Vagina (tissue), 2 donors: ENCODE results near the gene CYB5B. TPM values are rescaled to one million over a fixed set of nuclear protein-coding genes. Genes with fewer than 3 reads are reported as not detected.

Source experiments
- DNase-seq, 2 donors: peaks; one replicate each; pipeline ENCODE4 v3.0.0-alpha.2; 2017; ENCODE audit errors: extremely low spot score in 2 of 2
- H3K27ac ChIP-seq: fragments of 200-600 bp; sonication (generic); one replicate; pipeline ENCODE4 v1.5.1; 2019
- H3K27me3 ChIP-seq: fragments of 200-600 bp; sonication (generic); one replicate; pipeline ENCODE4 v1.5.1; 2019
- H3K36me3 ChIP-seq, 2 donors: fragments of 200-600 bp; sonication (generic); one replicate each; pipeline ENCODE4 v1.5.1; 2017 to 2019
- H3K4me1 ChIP-seq: fragments of 200-600 bp; sonication (generic); one replicate; pipeline ENCODE4 v1.5.1; 2019
- H3K4me3 ChIP-seq, 2 donors: fragments of 200-600 bp; sonication (generic); 1 replicate in 1 of 2; 2 replicates in 1 of 2; pipeline ENCODE4 v1.5.1; 2016 to 2019
- H3K9me3 ChIP-seq: fragments of 200-600 bp; sonication (generic); one replicate; pipeline ENCODE4 v1.5.1; 2019
- POLR2A ChIP-seq, 2 donors: fragments of 450-650 bp; IDR thresholded peaks; one replicate each; pipeline ENCODE4 v1.6.1; 2017; ENCODE audit warnings: antibody characterized with exemption in 2 of 2, mild to moderate bottlenecking in 2 of 2, moderate library complexity in 2 of 2
- POLR2AphosphoS5 ChIP-seq, 2 donors: sonication (generic); formaldehyde crosslinking; IDR thresholded peaks; one replicate each; pipeline ENCODE4 v1.9.0; 2017; ENCODE audit warnings: antibody characterized with exemption in 2 of 2, mild to moderate bottlenecking in 2 of 2, low read depth in 1 of 2; ENCODE audit not compliant: insufficient read depth in 1 of 2
- intact Hi-C: fragments of 100-400 bp; cut with DNase I; formaldehyde crosslinking; loops from one replicate; pipeline ENCODE4 v1.15.1; 2023
- total RNA-seq: library from RNA; depleted of rRNA; stranded (reverse); fragments of >200 nt; gene quantifications from one replicate; pipeline ENCODE4 v1.2.3, GENCODE V29; 2016
- TF ChIP-seq, protein P1 (sequence below), 3 experiments: fragments of 450-650 bp in 2 of 3; fragments of 200-600 bp in 1 of 3; sonication (generic) in 1 of 3; IDR thresholded peaks; one replicate each; pipeline ENCODE4 v1.5.1; 2017 to 2019; ENCODE audit warnings: antibody characterized with exemption in 3 of 3, mild to moderate bottlenecking in 2 of 3, moderate library complexity in 2 of 3

The CYB5B gene
- total RNA-seq, 1 donor from 2014 or later: 37.6 TPM

GRCh38 chr16:69467531-69468204, 43.2 kb downstream of the CYB5B start:
- peaks cover 0 to 9% of the 10 kb centered on the region in 2 donors for H3K36me3 ChIP-seq
- H3K9me3 ChIP-seq: no peaks in the 10 kb centered on the region
- intact Hi-C loops: no loop called here
- no peaks in the 10 kb centered on the region for H3K4me1 ChIP-seq
- TF ChIP-seq POLR2A (IDR thresholded peaks at IDR 0.05) (no peak), POLR2AphosphoS5 (IDR thresholded peaks at IDR 0.05; ENCODE audit: insufficient read depth in 1 of 2, low read depth in 1 of 2) (no peak)
- TF ChIP-seq, protein P1, sequence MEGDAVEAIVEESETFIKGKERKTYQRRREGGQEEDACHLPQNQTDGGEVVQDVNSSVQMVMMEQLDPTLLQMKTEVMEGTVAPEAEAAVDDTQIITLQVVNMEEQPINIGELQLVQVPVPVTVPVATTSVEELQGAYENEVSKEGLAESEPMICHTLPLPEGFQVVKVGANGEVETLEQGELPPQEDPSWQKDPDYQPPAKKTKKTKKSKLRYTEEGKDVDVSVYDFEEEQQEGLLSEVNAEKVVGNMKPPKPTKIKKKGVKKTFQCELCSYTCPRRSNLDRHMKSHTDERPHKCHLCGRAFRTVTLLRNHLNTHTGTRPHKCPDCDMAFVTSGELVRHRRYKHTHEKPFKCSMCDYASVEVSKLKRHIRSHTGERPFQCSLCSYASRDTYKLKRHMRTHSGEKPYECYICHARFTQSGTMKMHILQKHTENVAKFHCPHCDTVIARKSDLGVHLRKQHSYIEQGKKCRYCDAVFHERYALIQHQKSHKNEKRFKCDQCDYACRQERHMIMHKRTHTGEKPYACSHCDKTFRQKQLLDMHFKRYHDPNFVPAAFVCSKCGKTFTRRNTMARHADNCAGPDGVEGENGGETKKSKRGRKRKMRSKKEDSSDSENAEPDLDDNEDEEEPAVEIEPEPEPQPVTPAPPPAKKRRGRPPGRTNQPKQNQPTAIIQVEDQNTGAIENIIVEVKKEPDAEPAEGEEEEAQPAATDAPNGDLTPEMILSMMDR (IDR thresholded peaks at IDR 0.05): no peak
- DNase-seq: no peak
- no peak overlapping the region for H3K4me3 ChIP-seq
- H3K27ac ChIP-seq: no peak overlapping the region
- no peaks in the 10 kb centered on the region for H3K27me3 ChIP-seq

DNA sequence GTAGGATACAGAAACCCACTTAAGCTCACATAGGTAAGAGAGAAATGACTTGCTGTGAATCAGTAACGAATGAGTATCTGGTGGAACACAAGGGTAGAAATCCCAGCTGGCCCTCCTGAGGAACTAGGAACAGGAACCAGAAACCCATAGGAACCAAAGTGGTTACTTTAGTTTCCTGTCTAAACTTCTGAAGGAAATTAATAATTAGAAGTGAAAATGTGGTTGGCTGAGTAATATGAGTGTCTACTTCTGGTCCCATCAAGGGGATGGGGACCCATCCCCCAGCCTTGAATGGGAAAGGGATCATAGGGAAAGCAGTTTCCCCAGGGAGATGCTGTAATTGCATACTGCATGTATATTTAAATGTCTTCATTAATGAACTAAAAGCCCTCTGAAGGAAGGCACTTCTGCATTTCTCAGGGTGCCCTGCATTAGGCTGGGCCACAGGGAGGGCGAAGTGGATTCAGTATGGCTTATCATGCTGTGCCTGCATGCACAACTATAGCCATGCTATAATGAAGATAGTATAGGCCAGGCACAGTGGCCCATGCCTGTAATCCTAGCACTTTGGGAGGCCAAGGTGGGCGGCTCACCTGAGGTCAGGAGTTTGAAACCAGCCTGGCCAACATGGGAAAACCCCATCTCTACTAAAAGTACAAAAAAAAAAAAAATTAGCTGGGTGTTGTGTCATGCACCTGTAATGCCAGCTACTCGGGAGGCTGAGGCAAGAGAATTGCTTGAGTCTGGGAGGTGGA, 45.6 kb downstream of the CYB5B start:
- no peak for TF ChIP-seq POLR2AphosphoS5 (IDR thresholded peaks at IDR 0.05; ENCODE audit: insufficient read depth in 1 of 2, low read depth in 1 of 2)
- TF ChIP-seq, protein P1 (IDR thresholded peaks at IDR 0.05): no peak
- TF ChIP-seq POLR2A (IDR thresholded peaks at IDR 0.05): no peak
- Histone ChIP-seq H3K27me3 (no peaks in the 10 kb centered on the region), H3K4me1 (no peaks in the 10 kb centered on the region), H3K4me3 (no peak overlapping the region), H3K27ac (no peak overlapping the region), H3K36me3 (no peaks in the 10 kb centered on the region), H3K9me3 (no peaks in the 10 kb centered on the region)
- DNase-seq: no peak
- intact Hi-C loops: no loop called here

- Histone ChIP-seq H3K27ac (no peak overlapping the region), H3K27me3 (no peaks in the 10 kb centered on the region), H3K9me3 (no peaks in the 10 kb centered on the region), H3K36me3 (no peaks in the 10 kb centered on the region), H3K4me3 (no peak overlapping the region), H3K4me1 (no peaks in the 10 kb centered on the region)
- no peak for DNase-seq
- TF ChIP-seq, protein P1 (IDR thresholded peaks at IDR 0.05): no peak
- TF ChIP-seq POLR2A (IDR thresholded peaks at IDR 0.05) (no peak), POLR2AphosphoS5 (IDR thresholded peaks at IDR 0.05; ENCODE audit: insufficient read depth in 1 of 2, low read depth in 1 of 2) (no peak)
- intact Hi-C loops: no loop called here
These were observed 46.7 kb downstream of the CYB5B start for GRCh38 chr16:69471121-69471520.

GRCh38 chr16:69474408-69474807, 50.0 kb downstream of the CYB5B start:
- Histone ChIP-seq H3K9me3 (no peaks in the 10 kb centered on the region), H3K27me3 (no peaks in the 10 kb centered on the region), H3K4me3 (no peak overlapping the region), H3K36me3 (no peaks in the 10 kb centered on the region), H3K4me1 (peaks cover 9% of the 10 kb centered on the region), H3K27ac (no peak overlapping the region)
- TF ChIP-seq, protein P1 (IDR thresholded peaks at IDR 0.05): no peak
- TF ChIP-seq POLR2AphosphoS5 (IDR thresholded peaks at IDR 0.05; ENCODE audit: insufficient read depth in 1 of 2, low read depth in 1 of 2) (no peak), POLR2A (IDR thresholded peaks at IDR 0.05) (no peak)
- intact Hi-C loops: no loop called here
- no peak for DNase-seq
